Measurements from ENCODE around the gene SLC5A1.

- no peak for TF ChIP-seq CTCF (IDR thresholded peaks at IDR 0.05)
- no peak for TF ChIP-seq POLR2A (IDR thresholded peaks at IDR 0.05)
- TF ChIP-seq EP300 (IDR thresholded peaks at IDR 0.05): no peak
These were observed 37.6 kb upstream of the SLC5A1 start for GRCh38 chr22:32005453-32005852.
